Gastroesophageal sphincter (tissue), 3 donors: ENCODE data around the gene CLEC10A.

Experiments
- POLR2A ChIP-seq, 2 donors: fragments of 450-650 bp; IDR thresholded peaks; one replicate each; pipeline ENCODE4 v1.6.1; 2017; ENCODE audit warnings: antibody characterized with exemption in 2 of 2, mild to moderate bottlenecking in 2 of 2, moderate library complexity in 1 of 2
- POLR2AphosphoS5 ChIP-seq: sonication (generic); formaldehyde crosslinking; IDR thresholded peaks from one replicate; pipeline ENCODE4 v1.6.1; 2017; ENCODE audit warnings: antibody characterized with exemption
- TF ChIP-seq, protein P1 (sequence below), 4 experiments: fragments of 200-600 bp in 2 of 4; fragments of 450-650 bp in 2 of 4; sonication (generic) in 1 of 4; IDR thresholded peaks; one replicate each; pipeline ENCODE4 v1.5.1; 2017 to 2019; ENCODE audit warnings: antibody characterized with exemption in 4 of 4, mild to moderate bottlenecking in 2 of 4, moderate library complexity in 2 of 4

GRCh38 chr17:7094652-7095019 is 14.6 kb upstream of the CLEC10A start:
- TF ChIP-seq, protein P1, sequence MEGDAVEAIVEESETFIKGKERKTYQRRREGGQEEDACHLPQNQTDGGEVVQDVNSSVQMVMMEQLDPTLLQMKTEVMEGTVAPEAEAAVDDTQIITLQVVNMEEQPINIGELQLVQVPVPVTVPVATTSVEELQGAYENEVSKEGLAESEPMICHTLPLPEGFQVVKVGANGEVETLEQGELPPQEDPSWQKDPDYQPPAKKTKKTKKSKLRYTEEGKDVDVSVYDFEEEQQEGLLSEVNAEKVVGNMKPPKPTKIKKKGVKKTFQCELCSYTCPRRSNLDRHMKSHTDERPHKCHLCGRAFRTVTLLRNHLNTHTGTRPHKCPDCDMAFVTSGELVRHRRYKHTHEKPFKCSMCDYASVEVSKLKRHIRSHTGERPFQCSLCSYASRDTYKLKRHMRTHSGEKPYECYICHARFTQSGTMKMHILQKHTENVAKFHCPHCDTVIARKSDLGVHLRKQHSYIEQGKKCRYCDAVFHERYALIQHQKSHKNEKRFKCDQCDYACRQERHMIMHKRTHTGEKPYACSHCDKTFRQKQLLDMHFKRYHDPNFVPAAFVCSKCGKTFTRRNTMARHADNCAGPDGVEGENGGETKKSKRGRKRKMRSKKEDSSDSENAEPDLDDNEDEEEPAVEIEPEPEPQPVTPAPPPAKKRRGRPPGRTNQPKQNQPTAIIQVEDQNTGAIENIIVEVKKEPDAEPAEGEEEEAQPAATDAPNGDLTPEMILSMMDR (IDR thresholded peaks at IDR 0.05): no peak
- TF ChIP-seq POLR2A (IDR thresholded peaks at IDR 0.05) (no peak), POLR2AphosphoS5 (no peak)
